Stimulated activated CD8-positive, alpha-beta memory T cell treated with anti-CD3 and anti-CD28 coated beads, Interleukin-12 subunit alpha, Interleukin-12 subunit beta, amount 100 ng/mL, for 24 hours (primary cell): ENCODE data around the gene CGN.

Experiments used
- DNase-seq: peaks from one replicate; pipeline ENCODE4 v3.0.0-alpha.2; 2020; ENCODE audit errors: extremely low read depth

The CGN gene

DNA sequence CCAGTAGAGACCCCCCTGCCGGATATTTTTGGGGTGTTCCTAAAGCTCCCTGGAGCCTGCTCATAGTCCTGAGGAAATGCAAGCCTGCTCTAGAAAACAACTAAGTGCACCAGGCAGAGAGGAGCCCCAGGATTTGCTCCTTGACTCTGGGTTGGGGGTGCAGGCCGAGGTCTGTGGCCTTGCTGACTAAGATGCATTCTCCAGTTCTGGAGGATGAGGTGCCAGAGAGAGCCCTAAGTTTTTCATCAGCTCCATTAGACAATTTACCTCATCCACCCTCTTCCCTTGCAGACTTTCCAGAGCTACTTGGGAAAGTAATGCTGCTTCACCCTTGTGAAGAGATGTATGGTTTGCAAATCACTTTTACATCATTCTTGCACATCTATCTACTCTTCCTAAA lies 38.0 kb downstream of the CGN start:
- DNase-seq = no peak

DNA sequence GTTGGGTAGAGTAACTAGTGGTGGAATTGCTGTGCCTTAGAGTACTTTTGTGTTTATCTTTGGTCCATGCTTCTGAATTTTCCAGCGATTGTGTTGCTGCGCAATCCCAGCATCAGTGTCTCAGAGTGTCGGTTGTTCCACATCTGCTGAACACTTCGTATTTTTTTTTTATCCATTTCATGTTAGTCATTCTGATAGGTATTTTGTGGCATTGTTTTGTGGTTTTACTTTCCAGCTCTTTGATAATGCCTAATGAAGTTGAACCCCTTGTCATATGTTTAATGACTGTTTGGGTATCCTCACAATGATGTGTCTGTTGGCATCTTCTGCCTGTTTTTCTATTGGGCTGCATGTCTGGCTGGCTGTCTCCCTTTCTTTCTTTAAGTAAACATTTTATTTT lies 42.5 kb downstream of the CGN start:
- DNase-seq = no peak

DNA sequence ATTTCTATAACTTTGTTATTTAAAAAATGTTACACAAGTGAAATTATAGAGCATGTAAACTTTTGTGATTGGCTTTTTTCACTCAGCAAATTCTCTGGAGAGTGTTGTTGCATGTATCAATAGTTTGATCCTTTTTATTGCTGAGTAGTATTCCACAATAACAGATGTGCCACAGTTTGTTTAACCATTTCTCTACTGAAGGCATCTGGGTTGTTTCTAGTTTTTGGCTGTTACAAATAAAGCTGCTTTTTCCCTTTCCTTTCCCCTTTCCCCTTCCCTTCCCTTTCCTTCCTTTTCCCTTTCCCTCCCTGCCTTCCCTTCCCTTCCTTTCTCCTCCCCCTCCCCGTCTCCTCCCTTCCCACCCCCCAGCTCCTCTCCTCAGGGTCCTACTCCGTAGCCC lies 44.9 kb downstream of the CGN start:
- DNase-seq = no peak

DNA sequence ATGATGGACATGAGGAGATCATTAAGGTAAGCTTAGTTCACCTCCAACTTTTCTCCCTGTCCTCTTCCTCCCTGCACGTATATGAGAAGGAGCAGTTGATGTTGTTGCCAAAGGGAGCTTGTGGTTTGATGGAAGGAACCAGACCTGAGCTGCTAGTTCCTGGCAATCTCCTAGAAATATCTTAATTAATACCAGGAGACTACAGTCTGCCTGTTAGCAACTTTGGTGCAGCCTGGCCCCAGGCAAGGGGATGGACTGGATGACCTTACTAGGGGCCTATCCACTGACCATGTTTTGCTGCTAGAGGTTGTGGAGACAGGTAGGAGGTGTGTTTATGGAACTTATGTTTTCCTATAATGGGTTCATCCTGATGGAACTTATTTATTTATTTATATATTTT lies 51.5 kb downstream of the CGN start:
- no peak for DNase-seq

DNA sequence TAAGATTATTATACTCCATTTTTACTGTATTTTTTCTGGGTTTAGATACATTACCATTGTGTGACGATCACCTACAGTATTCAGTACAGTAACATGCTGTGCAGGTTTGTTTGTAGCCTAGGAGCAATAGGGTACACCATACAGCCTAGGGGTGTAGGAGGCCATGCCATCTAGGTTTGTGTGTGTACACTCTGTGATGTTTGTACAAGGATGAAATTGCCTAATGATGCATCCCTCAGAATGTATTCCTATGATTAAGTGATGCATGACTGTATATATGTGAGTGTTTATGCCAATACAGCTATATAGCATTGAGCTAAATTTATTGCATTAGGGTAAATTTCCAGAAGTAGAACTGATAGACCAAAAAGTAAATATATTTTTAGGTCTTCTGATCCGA lies 52.2 kb downstream of the CGN start:
- no peak for DNase-seq

DNA sequence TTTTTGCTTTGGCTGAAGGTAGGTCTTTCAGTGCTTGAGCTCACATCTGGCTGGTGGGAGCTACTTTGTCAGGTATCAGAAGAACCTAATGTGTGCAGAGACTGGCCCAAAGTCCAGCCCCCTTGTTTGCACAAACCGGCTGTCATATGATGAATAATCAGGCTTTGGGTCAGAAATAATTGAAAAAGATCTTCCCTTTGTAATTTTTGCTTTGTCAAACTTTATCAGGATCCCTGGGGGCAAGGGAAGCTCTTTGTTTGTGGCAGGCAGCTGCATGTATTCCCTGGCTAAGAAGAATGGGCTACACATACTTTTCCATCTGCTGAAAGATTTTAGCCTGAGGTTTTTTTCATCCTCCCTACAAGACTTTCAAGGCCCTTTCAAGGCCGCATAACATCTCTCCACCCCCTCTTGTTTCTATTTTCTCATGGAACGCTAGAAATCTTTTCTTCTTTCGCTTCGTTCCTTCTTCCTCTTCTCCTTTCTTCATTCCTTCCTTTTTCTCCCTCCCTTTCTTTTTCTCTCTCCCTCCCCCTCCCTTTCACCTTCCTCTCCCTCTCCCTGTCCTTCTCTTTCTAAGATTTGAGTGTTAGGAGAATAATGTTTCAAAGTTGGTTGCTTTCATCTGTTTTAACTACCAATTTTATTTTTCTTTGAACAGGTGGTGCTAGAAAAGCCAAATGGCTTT lies 54.5 kb downstream of the CGN start:
- no peak for DNase-seq

DNA sequence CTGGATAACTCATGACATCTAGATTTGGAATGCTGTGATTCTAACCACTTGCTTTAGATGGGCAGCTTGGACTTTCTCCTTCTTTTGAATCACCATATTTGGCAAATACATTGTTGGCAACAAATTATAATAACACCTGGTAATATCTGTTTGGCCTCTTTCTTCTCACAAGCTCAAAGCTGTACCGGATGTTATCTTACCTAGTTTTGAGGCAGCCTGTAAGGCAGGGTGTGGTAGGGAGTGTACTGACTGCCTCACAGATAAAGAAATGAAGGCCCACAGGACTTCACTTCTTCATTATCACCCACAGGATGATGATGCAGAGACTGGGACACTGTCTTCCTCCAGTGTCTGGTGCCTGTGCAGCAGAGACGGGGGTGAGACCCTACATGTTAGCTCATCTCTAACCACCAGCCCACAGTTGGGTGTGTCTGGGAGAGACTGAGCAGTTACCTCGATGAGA lies 57.5 kb downstream of the CGN start:
- no peak for DNase-seq

DNA sequence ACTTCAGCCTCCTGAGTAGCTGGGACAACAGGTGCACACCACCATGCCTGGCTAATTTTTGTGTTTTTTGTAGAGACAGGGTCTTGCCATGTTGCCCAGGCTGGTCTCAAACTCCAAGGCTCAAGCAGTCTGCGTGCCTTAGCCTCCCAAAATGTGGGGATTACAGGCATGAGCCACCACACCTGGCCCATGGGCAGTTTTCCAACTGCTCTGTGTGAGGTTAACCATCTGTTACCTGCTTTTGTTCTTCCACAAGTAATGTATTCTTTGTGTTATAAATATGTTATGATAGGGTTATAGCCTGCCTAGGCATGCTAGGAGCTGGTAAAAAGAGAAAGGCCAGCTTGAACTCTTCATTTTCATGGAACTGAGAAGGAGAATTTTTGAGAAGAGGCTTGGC lies 59.6 kb downstream of the CGN start:
- DNase-seq = no peak

DNA sequence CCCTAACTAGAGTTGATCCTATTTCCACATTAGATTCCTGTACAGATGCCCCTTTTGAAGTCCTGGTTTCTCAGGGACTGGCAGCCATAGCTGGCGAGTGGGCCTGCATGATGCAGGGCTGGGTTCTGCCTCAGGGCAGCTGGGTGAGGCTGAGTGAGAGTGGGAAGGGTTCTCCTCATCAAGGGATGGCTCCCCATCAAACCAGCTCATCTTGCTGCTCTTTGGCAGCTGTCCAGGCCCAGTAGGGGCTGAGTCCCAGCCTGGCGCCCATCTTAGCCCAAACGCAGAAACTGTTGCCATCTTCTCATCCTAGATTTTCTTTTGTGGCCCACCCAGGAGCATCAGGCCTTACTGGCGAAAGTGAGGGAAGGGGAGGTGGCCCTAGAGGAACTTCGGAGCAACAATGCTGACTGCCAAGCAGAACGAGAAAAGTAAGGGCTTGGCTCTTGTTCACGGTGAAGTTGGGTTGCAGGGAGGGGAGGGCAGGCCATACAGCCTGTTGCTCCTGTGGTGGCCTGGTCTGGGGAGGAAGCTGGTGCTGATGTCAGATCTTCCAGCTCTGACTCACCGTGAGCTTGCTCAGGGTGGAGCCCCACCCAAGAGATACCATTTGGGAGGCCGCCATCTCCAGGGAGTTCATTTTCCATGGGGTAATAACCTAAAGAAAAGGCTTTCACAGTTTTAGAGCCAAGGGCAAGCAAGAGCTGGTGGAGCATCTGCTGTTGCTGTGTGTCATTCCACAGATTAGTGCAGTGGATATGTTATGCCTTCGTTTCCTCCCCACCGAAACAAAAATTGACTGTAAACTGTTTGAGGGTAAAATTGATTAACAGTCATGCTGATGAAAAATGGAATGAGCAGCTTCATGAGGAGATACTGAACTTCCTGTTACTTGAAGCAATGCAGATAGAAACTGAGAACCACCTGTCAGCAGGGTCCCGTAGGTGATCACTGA lies 63.7 kb downstream of the CGN start:
- no peak for DNase-seq

DNA sequence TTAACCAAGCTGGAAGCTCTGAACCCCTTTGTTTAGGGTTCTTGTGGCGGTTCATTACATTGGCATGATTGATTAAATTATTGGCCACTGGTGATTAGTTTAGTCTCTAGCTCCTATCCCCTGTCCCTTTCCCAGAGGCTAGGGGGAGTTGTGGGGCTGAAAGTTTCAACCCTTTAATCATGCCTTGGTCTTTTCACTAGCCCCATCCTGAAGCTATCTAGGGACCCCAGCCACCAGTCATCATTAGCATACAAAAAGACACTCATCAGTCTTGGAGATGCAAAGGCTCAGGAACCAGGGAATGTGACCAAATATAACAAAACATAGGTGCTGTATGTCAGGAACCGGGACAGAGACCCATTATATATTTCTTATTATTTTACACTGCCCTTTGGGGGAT lies 66.0 kb downstream of the CGN start:
- no peak for DNase-seq

DNA sequence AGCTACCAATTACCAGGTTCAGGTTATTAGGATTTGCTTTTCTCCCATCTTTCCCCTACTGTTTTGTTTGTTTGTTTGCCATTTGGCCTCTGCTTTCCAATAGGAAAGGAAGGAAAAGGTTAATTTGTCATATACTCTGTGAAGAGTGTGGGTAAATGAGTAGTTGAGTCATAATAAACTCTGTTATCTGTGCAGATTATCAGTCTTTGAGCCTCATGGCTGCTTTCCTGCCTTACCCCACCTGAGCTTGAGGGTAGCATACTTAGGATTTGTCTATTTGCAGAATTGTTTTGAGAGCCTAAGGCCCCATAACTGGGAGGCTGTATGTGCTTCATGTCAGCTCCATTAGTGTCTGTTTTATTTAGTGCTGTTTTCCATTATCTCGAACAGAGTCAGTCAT lies 67.8 kb downstream of the CGN start:
- no peak for DNase-seq

DNA sequence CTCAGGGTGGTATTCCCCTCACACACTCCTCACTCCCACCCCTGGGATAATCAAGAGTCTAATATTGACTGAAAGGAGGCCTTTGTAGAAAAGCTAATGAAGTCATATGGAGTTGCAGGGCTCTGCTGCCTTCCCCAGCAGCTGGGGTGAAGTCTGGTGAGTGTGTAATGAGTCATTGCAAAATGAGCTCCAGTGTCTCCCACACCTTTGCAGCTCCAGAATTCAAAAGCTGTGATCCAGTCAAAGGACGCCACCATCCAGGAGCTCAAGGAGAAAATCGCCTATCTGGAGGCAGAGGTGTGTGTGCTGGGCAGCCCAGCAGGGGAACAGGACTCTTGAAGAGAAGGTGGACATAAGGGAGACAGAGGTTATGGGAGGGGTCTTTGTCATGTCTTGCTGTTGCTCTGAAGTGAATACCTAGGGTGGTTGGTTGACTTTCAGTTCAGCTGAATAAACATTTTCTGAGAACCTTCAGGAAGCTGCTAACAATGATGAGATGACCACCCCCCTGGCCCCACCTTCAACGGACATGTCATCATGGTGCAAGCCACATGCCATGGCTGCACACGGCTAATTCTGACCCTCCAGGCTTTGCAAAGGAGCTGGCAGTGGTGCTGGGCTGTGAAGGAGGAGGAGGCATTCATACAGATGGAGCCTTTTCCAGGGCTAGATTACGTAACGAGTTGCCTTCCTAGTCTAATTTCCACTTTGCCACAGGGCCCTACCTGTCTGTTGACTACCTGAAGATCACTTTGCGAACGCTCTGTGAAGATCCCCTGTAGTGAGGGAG lies 68.4 kb downstream of the CGN start:
- DNase-seq = no peak

DNA sequence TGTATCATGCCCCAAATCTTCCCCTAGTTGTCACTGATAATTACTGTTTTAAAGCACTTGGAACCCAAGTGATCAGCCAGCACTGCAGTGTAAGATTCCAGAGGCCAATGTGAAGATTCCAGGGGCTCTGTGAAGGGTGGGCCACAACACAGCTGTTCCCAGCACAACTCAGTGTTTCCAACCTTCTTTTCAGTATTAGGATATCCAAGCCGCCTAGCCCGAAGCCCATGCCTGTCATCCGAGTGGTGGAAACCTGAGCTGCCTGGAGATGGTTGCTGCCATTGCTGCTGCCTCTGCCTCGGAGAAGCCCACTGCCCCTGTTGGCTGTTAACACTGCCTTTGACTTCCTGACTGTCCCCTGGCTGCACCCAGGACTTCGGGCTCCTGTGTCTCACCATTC lies 70.3 kb downstream of the CGN start:
- no peak for DNase-seq

DNA sequence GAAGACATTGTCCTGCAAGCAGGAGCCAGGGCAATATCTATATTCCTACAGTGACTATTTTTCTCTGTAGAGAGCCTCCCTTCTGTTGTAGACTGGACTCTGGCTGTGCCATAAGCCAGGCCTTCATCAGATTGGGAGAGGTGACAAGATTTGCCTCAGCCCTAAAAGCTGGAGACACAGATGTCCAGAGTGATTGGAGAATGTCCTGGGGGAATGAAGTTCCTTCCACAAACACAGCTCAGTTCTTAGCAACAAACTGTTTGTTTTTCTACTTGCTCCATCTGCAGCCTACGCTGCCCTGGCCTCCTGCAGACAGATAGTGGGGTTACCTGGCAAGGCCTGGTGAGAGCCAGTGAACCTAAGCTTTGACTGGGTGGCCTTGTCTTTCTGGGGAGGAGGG lies 70.7 kb downstream of the CGN start:
- DNase-seq = no peak

DNA sequence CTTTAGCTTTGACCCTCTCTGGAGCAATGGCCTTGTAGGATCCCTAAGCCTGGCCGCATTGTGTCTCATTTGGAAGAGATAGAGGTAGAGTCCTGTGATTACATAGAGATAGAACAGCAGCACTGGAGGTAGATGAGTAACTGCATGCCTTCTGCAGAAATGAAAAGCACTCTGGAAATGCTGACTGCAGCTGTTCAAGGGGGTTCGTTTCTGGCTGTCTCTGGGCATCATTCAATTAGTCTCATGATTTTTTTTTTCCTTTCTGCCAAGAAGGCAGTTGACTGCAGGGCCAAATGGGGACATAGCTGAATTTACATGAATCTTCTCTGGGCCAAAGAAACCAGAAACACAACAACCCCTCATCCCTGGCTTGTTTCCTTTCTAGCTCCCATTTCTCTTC lies 72.6 kb downstream of the CGN start:
- no peak for DNase-seq

DNA sequence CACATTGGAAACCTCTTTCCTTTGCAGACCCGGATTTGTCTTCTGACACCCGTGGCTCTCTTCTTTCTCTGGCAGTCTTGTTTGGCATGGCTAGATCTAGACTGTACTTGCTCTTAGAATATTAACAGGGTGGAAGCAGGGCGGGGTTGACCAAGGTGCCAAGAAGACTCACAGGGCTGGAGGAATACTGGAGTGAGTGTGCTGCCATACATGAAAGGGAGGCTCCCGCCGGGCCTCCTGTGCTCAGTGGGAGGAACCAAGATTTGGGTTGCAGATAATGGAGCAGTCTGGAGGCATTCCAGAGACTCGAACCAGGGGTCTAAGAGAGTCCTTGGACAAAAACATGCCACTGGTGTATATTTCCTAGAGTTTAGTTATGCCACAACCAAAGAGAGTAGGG lies 73.1 kb downstream of the CGN start:
- DNase-seq = no peak

DNA sequence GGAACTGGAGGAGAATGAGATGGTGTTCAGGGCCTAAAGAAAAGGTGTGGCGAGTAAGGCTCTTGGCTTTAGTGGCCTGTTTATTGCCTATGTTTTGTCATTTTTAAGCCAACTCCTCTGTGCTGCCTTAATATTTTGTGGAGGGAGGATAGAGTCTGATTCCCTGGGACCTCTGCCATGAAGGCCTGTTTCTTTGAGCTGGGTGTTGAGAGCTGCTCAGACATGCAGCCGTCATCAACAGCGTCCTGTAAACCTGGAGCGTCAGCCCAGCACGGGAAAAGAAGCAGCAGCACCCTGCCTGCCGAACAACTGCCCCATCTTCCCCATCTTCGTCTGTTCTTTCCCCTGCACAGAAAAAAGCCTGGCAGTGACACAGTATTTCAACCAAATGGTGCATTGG lies 73.6 kb downstream of the CGN start:
- DNase-seq = no peak

DNA sequence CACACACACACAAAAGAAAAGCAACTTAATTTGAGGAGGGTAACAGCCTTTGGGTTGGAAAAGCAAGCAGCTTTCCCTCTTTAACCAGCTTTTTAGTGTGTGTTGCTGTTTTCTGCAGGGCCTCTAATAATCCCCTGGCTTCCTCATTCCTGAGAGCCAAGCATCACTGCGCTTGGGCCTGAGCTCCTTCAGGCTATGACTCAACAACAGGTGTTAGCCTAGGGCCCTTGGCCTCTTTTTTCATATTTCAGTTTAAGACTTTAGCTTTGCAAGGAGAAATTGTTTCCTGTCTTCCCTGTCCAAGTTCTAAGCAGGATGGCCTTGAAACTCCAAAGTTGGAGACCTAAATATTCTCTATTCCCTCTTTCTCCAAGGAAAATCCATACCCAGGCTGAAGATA lies 74.4 kb downstream of the CGN start:
- no peak for DNase-seq
